WTC11 (cell line): ENCODE results near the gene IGSF5. TPM values are rescaled to one million over a fixed set of nuclear protein-coding genes. Genes with fewer than 3 reads are reported as not detected.

Experiments used
- ATAC-seq: fragments of 200-7000 bp; cut with Tn5 transposase; 2 replicates; pipeline ENCODE4 v1.10.0; 2021; ENCODE audit warnings: mild to moderate bottlenecking, moderate library complexity
- CTCF ChIA-PET: fragments of 300-600 bp; sonication (Branson Sonifier 250); formaldehyde crosslinking; loops from one replicate; lab custom pipeline; 2021; ENCODE audit warnings: antibody characterized with exemption; lab: Charles Lee
- POLR2A ChIA-PET: fragments of 350-600 bp; sonication (Branson Sonifier 250); formaldehyde crosslinking; loops from one replicate; lab custom pipeline; 2021; ENCODE audit warnings: antibody characterized with exemption; lab: Charles Lee
- DNase-seq: peaks from one replicate; pipeline ENCODE4 v3.0.0; 2021; ENCODE audit warnings: low spot score
- H3K27ac Mint-ChIP-seq: 2 replicates; pipeline ENCODE4 v1.8.0; 2021; ENCODE audit warnings: mixed read lengths
- H3K27me3 Mint-ChIP-seq: 2 replicates; pipeline ENCODE4 v1.8.0; 2021; ENCODE audit warnings: low read depth, mild to moderate bottlenecking, moderate library complexity, mixed read lengths
- H3K36me3 Mint-ChIP-seq: 2 replicates; pipeline ENCODE4 v1.8.0; 2021; ENCODE audit warnings: mixed read lengths
- H3K4me1 Mint-ChIP-seq: 2 replicates; pipeline ENCODE4 v1.8.0; 2022; ENCODE audit warnings: mixed read lengths
- H3K4me3 Mint-ChIP-seq: 2 replicates; pipeline ENCODE4 v1.8.0; 2021; ENCODE audit warnings: mild to moderate bottlenecking, moderate library complexity, mixed read lengths
- H3K9me3 Mint-ChIP-seq: 2 replicates; pipeline ENCODE4 v1.8.0; 2021; ENCODE audit warnings: mixed read lengths
- ATF1 ChIP-seq: sonication (generic); formaldehyde crosslinking; IDR thresholded peaks from 2 replicates; pipeline ENCODE4 v1.8.1; 2023; ENCODE audit warnings: mild to moderate bottlenecking, moderate library complexity, missing genetic modification reagents
- ATF6 ChIP-seq: sonication (generic); formaldehyde crosslinking; IDR thresholded peaks from 2 replicates; pipeline ENCODE4 v1.8.1; 2023; ENCODE audit warnings: mild to moderate bottlenecking, missing genetic modification reagents
- CREB1 ChIP-seq: sonication (generic); formaldehyde crosslinking; IDR thresholded peaks from 2 replicates; pipeline ENCODE4 v1.8.0; 2023; ENCODE audit warnings: mild to moderate bottlenecking, missing genetic modification reagents
- E2F4 ChIP-seq: sonication (generic); formaldehyde crosslinking; IDR thresholded peaks from 2 replicates; pipeline ENCODE4 v1.8.1; 2022; ENCODE audit warnings: low read depth, mild to moderate bottlenecking, moderate library complexity, missing genetic modification reagents, borderline replicate concordance
- E2F5 ChIP-seq: sonication (generic); formaldehyde crosslinking; IDR thresholded peaks from 2 replicates; pipeline ENCODE4 v1.8.1; 2022; ENCODE audit warnings: mild to moderate bottlenecking, moderate library complexity, missing genetic modification reagents
- ESRRA ChIP-seq: sonication (generic); formaldehyde crosslinking; IDR thresholded peaks from 2 replicates; pipeline ENCODE4 v1.8.1; 2022; ENCODE audit warnings: mild to moderate bottlenecking, missing genetic modification reagents, borderline replicate concordance
- GTF2I ChIP-seq: fragments of 250-450 bp; sonication (Bioruptor Pico); conservative IDR thresholded peaks from 2 replicates; pipeline ENCODE4 v1.4.0; 2021; ENCODE audit warnings: mild to moderate bottlenecking
- MXD4 ChIP-seq: fragments of 250-450 bp; sonication (Bioruptor Pico); IDR thresholded peaks from 2 replicates; pipeline ENCODE4 v1.8.0; 2021; ENCODE audit warnings: mild to moderate bottlenecking, moderate library complexity, borderline replicate concordance
- MYBL2 ChIP-seq: sonication (generic); formaldehyde crosslinking; IDR thresholded peaks from 2 replicates; pipeline ENCODE4 v1.8.1; 2023; ENCODE audit warnings: mild to moderate bottlenecking, moderate library complexity, missing genetic modification reagents
- NR3C1 ChIP-seq: sonication (generic); formaldehyde crosslinking; conservative IDR thresholded peaks from 2 replicates; pipeline ENCODE4 v1.8.1; 2023; ENCODE audit warnings: low read depth, mild to moderate bottlenecking, missing genetic modification reagents
- PRRX2 ChIP-seq: fragments of 250-450 bp; sonication (Bioruptor Pico); IDR thresholded peaks from 2 replicates; pipeline ENCODE4 v1.8.0; 2021; ENCODE audit warnings: mild to moderate bottlenecking
- RELA ChIP-seq: sonication (generic); formaldehyde crosslinking; IDR thresholded peaks from 2 replicates; pipeline ENCODE4 v1.8.1; 2022; ENCODE audit warnings: missing genetic modification reagents, mild to moderate bottlenecking, borderline replicate concordance
- SMAD4 ChIP-seq: sonication (generic); formaldehyde crosslinking; IDR thresholded peaks from 2 replicates; pipeline ENCODE4 v1.8.0; 2022; ENCODE audit warnings: mild to moderate bottlenecking, missing genetic modification reagents
- SOX15 ChIP-seq: fragments of 250-450 bp; sonication (Bioruptor Pico); IDR thresholded peaks from 2 replicates; pipeline ENCODE4 v1.9.0; 2021; ENCODE audit warnings: mild to moderate bottlenecking
- TEAD4 ChIP-seq: sonication (generic); formaldehyde crosslinking; IDR thresholded peaks from 2 replicates; pipeline ENCODE4 v1.8.0; 2022; ENCODE audit warnings: mild to moderate bottlenecking, missing genetic modification reagents
- TP53 ChIP-seq: sonication (generic); formaldehyde crosslinking; IDR thresholded peaks from 2 replicates; pipeline ENCODE4 v1.8.1; 2023; ENCODE audit warnings: mild to moderate bottlenecking, missing genetic modification reagents
- ZNF121 ChIP-seq: sonication (generic); formaldehyde crosslinking; IDR thresholded peaks from 2 replicates; pipeline ENCODE4 v1.8.0; 2023; ENCODE audit warnings: missing genetic modification reagents
- ZNF317 ChIP-seq: sonication (generic); formaldehyde crosslinking; IDR thresholded peaks from 2 replicates; pipeline ENCODE4 v1.8.1; 2023; ENCODE audit warnings: low read depth, mild to moderate bottlenecking, moderate library complexity, missing genetic modification reagents, borderline replicate concordance
- ZNF423 ChIP-seq: fragments of 250-450 bp; sonication (Bioruptor Pico); IDR thresholded peaks from 2 replicates; pipeline ENCODE4 v2.1.2; 2022; ENCODE audit warnings: mild to moderate bottlenecking, moderate library complexity
- total RNA-seq: library from RNA; stranded (reverse); gene quantifications from 3 replicates; pipeline ENCODE4 v1.2.3, GENCODE V29; 2021
- TF ChIP-seq, protein P1 (sequence below): fragments of 250-450 bp; sonication (Bioruptor Pico); IDR thresholded peaks from 2 replicates; pipeline ENCODE4 v2.1.2; 2022; ENCODE audit warnings: mild to moderate bottlenecking, moderate library complexity
- TF ChIP-seq, protein P2 (sequence below): sonication (generic); formaldehyde crosslinking; IDR thresholded peaks from 2 replicates; pipeline ENCODE4 v1.8.0; 2022; ENCODE audit warnings: mild to moderate bottlenecking, missing genetic modification reagents
- TF ChIP-seq, protein P3 (sequence below): sonication (generic); formaldehyde crosslinking; IDR thresholded peaks from 2 replicates; pipeline ENCODE4 v1.8.1; 2023; ENCODE audit warnings: mild to moderate bottlenecking, missing genetic modification reagents, moderate library complexity
- TF ChIP-seq, protein P4 (sequence below): sonication (generic); formaldehyde crosslinking; IDR thresholded peaks from 2 replicates; pipeline ENCODE4 v1.8.0; 2022; ENCODE audit warnings: mild to moderate bottlenecking, missing genetic modification reagents
- TF ChIP-seq, protein P5 (sequence below): fragments of 250-450 bp; sonication (Bioruptor Pico); IDR thresholded peaks from 2 replicates; pipeline ENCODE4 v1.8.0; 2021; ENCODE audit warnings: mild to moderate bottlenecking

Gene IGSF5
- total RNA-seq, 1 experiment from 2014 or later, result 3.6 TPM

DNA sequence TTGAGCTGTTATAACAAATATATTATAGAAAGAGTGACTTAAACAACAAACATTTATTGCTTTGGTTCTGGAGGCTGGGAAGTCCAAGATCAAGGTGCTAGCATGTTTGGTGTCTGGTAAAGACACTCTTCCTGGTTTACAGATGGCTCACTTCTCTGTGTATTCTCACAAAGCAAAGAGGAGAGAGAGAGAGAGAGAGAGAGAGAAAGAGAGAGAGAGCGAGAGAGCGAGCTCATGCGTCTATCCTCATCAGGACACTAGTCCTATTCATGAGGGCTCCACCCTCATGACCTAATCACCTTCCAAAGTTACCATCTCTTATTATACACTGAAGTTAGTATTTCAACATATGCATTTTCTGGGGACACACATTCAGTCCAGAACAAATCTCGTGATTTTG, 89.6 kb downstream of the IGSF5 start (continued):
- TF ChIP-seq, protein P1, sequence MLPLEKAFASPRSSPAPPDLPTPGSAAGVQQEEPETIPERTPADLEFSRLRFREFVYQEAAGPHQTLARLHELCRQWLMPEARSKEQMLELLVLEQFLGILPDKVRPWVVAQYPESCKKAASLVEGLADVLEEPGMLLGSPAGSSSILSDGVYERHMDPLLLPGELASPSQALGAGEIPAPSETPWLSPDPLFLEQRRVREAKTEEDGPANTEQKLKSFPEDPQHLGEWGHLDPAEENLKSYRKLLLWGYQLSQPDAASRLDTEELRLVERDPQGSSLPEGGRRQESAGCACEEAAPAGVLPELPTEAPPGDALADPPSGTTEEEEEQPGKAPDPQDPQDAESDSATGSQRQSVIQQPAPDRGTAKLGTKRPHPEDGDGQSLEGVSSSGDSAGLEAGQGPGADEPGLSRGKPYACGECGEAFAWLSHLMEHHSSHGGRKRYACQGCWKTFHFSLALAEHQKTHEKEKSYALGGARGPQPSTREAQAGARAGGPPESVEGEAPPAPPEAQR, result no peak
- TF ChIP-seq PRRX2 (CRISPR knock-in tag) (no peak), TEAD4 (CRISPR knock-in tag) (no peak), MYBL2 (CRISPR knock-in tag) (no peak), ATF1 (CRISPR knock-in tag) (no peak), ZNF121 (CRISPR knock-in tag) (no peak)
- TF ChIP-seq, protein P2, sequence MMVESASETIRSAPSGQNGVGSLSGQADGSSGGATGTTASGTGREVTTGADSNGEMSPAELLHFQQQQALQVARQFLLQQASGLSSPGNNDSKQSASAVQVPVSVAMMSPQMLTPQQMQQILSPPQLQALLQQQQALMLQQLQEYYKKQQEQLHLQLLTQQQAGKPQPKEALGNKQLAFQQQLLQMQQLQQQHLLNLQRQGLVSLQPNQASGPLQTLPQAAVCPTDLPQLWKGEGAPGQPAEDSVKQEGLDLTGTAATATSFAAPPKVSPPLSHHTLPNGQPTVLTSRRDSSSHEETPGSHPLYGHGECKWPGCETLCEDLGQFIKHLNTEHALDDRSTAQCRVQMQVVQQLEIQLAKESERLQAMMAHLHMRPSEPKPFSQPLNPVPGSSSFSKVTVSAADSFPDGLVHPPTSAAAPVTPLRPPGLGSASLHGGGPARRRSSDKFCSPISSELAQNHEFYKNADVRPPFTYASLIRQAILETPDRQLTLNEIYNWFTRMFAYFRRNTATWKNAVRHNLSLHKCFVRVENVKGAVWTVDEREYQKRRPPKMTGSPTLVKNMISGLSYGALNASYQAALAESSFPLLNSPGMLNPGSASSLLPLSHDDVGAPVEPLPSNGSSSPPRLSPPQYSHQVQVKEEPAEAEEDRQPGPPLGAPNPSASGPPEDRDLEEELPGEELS (CRISPR knock-in tag), result no peak
- TF ChIP-seq, protein P3, sequence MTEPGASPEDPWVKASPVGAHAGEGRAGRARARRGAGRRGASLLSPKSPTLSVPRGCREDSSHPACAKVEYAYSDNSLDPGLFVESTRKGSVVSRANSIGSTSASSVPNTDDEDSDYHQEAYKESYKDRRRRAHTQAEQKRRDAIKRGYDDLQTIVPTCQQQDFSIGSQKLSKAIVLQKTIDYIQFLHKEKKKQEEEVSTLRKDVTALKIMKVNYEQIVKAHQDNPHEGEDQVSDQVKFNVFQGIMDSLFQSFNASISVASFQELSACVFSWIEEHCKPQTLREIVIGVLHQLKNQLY (CRISPR knock-in tag), result no peak

DNA sequence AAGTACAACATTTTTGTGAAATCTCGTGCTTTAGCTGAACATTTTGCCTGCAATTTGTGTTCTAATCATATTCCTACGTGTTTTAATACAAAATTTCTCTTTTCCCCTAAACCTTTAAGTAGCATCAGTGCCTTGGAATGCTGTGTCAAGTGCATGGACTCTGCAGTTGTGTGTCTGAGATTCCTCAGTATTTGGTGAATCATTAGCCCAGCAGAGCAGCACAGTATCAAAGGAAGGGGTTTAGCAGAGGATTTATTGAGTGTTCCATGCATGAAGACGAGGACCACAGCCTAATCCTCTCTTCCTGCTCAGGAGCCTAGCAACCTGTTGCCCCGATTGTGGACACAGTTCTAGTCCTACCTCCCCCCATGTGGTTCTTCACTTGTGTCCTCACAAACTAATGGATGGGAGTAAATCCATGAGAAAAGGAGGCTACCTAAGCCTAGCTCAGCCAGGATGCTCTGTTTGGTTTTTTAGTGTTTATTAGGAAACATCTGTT, 92.9 kb downstream of the IGSF5 start:
- CTCF ChIA-PET, result interaction anchor here (2.1 kb wide), 1 partner anchor 548 kb away, joined by 4 read pairs; no protein-coding TSS in a partner anchor
- H3K27ac Mint-ChIP-seq, result no peak overlapping the region
- H3K27me3 Mint-ChIP-seq, result no peaks in the 10 kb centered on the region
- H3K4me1 Mint-ChIP-seq, result peaks cover 16% of the 10 kb centered on the region
- H3K36me3 Mint-ChIP-seq, result no peaks in the 10 kb centered on the region
- ATAC-seq, result no peak
- peaks cover 8% of the 10 kb centered on the region for H3K9me3 Mint-ChIP-seq
- no peak for DNase-seq
- no peak overlapping the region for H3K4me3 Mint-ChIP-seq
- POLR2A ChIA-PET, result no interaction called here
- TF ChIP-seq RELA (CRISPR knock-in tag) (no peak), CREB1 (CRISPR knock-in tag) (no peak), MXD4 (CRISPR knock-in tag) (no peak), NR3C1 (CRISPR knock-in tag) (no peak), TP53 (no peak), GTF2I (no peak), E2F5 (CRISPR knock-in tag) (no peak), SOX15 (CRISPR knock-in tag) (no peak), ZNF121 (CRISPR knock-in tag) (no peak), ATF1 (CRISPR knock-in tag) (no peak), ZNF317 (CRISPR knock-in tag) (no peak), ZNF423 (no peak), SMAD4 (CRISPR knock-in tag) (no peak), ATF6 (CRISPR knock-in tag) (no peak), ESRRA (no peak), E2F4 (CRISPR knock-in tag) (no peak)
- TF ChIP-seq, protein P4, sequence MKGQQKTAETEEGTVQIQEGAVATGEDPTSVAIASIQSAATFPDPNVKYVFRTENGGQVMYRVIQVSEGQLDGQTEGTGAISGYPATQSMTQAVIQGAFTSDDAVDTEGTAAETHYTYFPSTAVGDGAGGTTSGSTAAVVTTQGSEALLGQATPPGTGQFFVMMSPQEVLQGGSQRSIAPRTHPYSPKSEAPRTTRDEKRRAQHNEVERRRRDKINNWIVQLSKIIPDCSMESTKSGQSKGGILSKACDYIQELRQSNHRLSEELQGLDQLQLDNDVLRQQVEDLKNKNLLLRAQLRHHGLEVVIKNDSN (CRISPR knock-in tag), result no peak
- TF ChIP-seq, protein P2 (CRISPR knock-in tag), result no peak
- TF ChIP-seq, protein P5, sequence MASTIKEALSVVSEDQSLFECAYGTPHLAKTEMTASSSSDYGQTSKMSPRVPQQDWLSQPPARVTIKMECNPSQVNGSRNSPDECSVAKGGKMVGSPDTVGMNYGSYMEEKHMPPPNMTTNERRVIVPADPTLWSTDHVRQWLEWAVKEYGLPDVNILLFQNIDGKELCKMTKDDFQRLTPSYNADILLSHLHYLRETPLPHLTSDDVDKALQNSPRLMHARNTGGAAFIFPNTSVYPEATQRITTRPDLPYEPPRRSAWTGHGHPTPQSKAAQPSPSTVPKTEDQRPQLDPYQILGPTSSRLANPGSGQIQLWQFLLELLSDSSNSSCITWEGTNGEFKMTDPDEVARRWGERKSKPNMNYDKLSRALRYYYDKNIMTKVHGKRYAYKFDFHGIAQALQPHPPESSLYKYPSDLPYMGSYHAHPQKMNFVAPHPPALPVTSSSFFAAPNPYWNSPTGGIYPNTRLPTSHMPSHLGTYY (CRISPR knock-in tag), result no peak
